ENCODE measurements around the gene FRMD3. TPM values are rescaled to one million over a fixed set of nuclear protein-coding genes. Genes with fewer than 3 reads are reported as not detected.

Gene FRMD3
- total and polyA plus RNA-seq, 2 donors (not counting 3 experiments of a cell fraction or from before 2014, with no cell fraction given), result 3.0 to 6.1 TPM

DNA sequence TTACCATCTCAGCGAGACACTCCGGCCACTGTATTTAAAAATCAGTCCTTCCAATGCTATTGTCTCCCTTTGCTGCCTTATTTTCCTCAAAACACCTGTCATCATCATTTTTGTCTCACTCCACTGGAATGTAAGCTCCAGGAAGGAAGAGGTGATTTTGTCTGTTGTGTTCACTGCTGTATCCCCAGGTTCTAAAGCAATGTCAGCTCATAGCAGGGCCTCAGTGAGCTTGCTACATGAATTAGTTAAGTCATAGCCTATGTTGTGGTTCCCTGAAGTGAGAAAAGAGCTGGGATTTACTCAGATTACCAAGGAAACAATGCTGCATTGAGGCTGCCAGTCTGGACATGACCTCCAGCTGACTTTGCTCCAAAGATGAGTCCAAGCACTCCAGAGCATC, 337.7 kb downstream of the FRMD3 start:
- Histone ChIP-seq H3K4me2 (ENCODE audit: insufficient read depth, low read length) (no peak overlapping the region), H3K27ac (ENCODE audit: insufficient read depth, low read depth, low read length) (no peak overlapping the region), H2AFZ (ENCODE audit: low read depth, low read length) (no peak overlapping the region), H3K36me3 (ENCODE audit: control insufficient read depth in 2 of 2, extremely low read depth in 1 of 2, insufficient read depth in 2 of 2, low read length in 2 of 2) (no peaks in the 10 kb centered on the region), H3K9ac (replicated peaks; ENCODE audit: extremely low read depth, insufficient read depth, low read length) (no peak overlapping the region), H3K9me1 (replicated peaks; ENCODE audit: control insufficient read depth, extremely low read depth, insufficient read depth, low read length) (no peaks in the 10 kb centered on the region), H3K4me1 (ENCODE audit: control insufficient read depth, extremely low read depth, insufficient read depth, low read length) (no peaks in the 10 kb centered on the region), H3K4me3 (replicated peaks in 1 of 3; ENCODE audit: insufficient read depth in 1 of 3, low read depth in 1 of 3, low read length in 3 of 3) (no peak overlapping the region), H3K79me2 (ENCODE audit: control insufficient read depth, insufficient read depth, low read length) (no peaks in the 10 kb centered on the region), H3K27me3 (ENCODE audit: control insufficient read depth in 2 of 2, insufficient read depth in 2 of 2, low read length in 2 of 2) (peaks cover 11 to 14% of the 10 kb centered on the region in 2 experiments), H3K9me3 (replicated peaks; ENCODE audit: control insufficient read depth, insufficient read depth, low read length) (no peaks in the 10 kb centered on the region), H4K20me1 (replicated peaks; ENCODE audit: control insufficient read depth, extremely low read depth, insufficient read depth, low read length) (no peaks in the 10 kb centered on the region)
- ChIA-PET CTCF (interaction anchor here (1.1 to 5.2 kb wide), 6 partner anchors 19 to 712 kb away, joined by 3 to 85 read pairs (median 6); no protein-coding TSS in a partner anchor), POLR2A (interaction anchor here (0.6 kb wide), 1 partner anchor 449 kb away, joined by 4 read pairs; no protein-coding TSS in a partner anchor)
- FAIRE-seq, result no peak
- dilution Hi-C loops (cut with MboI; ENCODE audit: extremely low pct_ligation_motif_present, low sequenced_read_pairs) (no loop called here), intact Hi-C loops (cut with micrococcal nuclease) (no loop called here)
- DNase-seq (ENCODE audit: low read depth, low spot score), result no peak
- TF ChIP-seq, protein P1, sequence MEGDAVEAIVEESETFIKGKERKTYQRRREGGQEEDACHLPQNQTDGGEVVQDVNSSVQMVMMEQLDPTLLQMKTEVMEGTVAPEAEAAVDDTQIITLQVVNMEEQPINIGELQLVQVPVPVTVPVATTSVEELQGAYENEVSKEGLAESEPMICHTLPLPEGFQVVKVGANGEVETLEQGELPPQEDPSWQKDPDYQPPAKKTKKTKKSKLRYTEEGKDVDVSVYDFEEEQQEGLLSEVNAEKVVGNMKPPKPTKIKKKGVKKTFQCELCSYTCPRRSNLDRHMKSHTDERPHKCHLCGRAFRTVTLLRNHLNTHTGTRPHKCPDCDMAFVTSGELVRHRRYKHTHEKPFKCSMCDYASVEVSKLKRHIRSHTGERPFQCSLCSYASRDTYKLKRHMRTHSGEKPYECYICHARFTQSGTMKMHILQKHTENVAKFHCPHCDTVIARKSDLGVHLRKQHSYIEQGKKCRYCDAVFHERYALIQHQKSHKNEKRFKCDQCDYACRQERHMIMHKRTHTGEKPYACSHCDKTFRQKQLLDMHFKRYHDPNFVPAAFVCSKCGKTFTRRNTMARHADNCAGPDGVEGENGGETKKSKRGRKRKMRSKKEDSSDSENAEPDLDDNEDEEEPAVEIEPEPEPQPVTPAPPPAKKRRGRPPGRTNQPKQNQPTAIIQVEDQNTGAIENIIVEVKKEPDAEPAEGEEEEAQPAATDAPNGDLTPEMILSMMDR (IDR thresholded peaks at IDR 0.05; ENCODE audit: extremely low read depth in 1 of 2, insufficient read depth in 1 of 2, low read depth in 1 of 2, low read length in 2 of 2), result no peak
- TF ChIP-seq POLR2AphosphoS5 (IDR thresholded peaks at IDR 0.05; ENCODE audit: insufficient read depth, low read depth, low read length) (no peak), GATA2 (IDR thresholded peaks at IDR 0.05; ENCODE audit: insufficient read depth, insufficient read length, low read depth, low read length) (no peak), EZH2 (IDR thresholded peaks at IDR 0.05; ENCODE audit: borderline replicate concordance, low read depth, low read length, severe bottlenecking) (no peak), POLR2A (IDR thresholded peaks at IDR 0.05; ENCODE audit: low read depth, low read length) (no peak), FOS (IDR thresholded peaks at IDR 0.05; ENCODE audit: borderline replicate concordance, insufficient read depth, low read length) (no peak), MAX (IDR thresholded peaks at IDR 0.05; ENCODE audit: insufficient read depth, insufficient read length) (no peak), JUN (IDR thresholded peaks at IDR 0.05; ENCODE audit: borderline replicate concordance, insufficient read depth, insufficient read length, low read depth) (no peak), MYC (IDR thresholded peaks at IDR 0.05; ENCODE audit: low read depth, low read length) (no peak)
- no TSS peak for BruUV-seq (replicated peaks)

All from endothelial cell of umbilical vein (primary cell).